HG03175 (cell line): ENCODE measurements around the gene USP5.
"Not testable (repeated sequence)": the region's sequence is repeated elsewhere in the genome, so short reads cannot be mapped to it uniquely, and the experiment has no call there.

ENCODE experiments used
- ATAC-seq: cut with Tn5 transposase; IDR thresholded peaks from one replicate; pipeline ENCODE4 v1.9.1; 2021; ENCODE audit warnings: mild to moderate bottlenecking, moderate library complexity; ENCODE audit not compliant: unreplicated experiment

USP5 gene

DNA sequence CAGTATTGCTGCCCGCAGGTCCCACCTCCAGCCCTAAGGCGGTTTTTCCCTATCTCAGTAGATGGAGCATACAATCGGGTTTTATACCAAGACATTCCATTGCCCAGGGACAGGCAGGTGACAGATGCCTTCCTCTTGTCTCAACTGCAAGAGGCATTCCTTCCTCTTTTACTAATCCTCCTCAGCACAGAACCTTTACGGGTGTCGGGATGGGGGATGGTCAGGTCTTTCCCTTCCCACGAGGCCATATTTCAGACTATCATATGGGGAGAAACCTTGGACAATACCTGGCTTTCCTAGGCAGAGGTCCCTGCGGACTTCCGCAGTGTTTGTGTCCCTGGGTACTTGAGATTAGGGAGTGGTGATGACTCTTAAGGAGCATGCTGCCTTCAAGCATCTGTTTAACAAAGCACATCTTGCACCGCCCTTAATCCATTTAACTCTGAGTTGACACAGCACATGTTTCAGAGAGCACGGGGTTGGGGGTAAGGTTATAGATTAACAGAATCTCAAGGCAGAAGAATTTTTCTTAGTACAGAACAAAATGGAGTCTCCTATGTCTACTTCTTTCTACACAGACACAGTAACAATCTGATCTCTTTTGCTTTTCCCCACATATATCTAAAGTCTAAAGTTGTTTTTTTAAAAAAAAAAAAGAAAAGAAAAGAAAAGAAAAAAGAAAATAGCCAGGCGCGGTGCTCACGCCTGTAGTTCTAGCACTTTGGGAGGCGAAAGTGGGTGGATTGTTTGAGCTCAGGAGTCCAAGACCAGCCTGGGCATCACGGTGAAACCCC, 34.5 kb downstream of the USP5 start:
- not testable (repeated sequence) for ATAC-seq

- ATAC-seq: no peak
Measured at GRCh38 chr12:6887460-6887859, 35.5 kb downstream of the USP5 start.

DNA sequence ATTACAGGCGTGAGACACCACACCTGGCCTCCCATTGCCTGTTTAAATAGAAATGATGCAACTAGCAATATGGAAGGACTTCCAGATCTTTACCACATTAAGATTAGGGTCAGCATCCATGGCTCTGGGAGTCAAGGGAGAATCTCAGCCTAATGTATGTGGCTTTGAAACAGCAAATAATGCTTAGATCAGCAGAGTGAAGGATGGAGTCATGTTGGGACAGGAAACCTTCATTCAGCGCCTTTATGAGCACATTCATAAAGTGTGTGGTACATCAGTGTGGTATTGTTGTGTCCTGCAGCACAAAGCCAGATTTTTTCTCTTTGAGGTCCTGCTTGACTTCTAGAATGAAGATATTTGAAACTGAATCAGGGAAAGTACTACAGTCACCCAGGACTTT, 36.4 kb downstream of the USP5 start:
- ATAC-seq: no peak

- ATAC-seq: not testable (repeated sequence)
Measured at GRCh38 chr12:6888794-6889193, 36.8 kb downstream of the USP5 start.

GRCh38 chr12:6889775-6890573, 38.0 kb downstream of the USP5 start:
- not testable (repeated sequence) for ATAC-seq

DNA sequence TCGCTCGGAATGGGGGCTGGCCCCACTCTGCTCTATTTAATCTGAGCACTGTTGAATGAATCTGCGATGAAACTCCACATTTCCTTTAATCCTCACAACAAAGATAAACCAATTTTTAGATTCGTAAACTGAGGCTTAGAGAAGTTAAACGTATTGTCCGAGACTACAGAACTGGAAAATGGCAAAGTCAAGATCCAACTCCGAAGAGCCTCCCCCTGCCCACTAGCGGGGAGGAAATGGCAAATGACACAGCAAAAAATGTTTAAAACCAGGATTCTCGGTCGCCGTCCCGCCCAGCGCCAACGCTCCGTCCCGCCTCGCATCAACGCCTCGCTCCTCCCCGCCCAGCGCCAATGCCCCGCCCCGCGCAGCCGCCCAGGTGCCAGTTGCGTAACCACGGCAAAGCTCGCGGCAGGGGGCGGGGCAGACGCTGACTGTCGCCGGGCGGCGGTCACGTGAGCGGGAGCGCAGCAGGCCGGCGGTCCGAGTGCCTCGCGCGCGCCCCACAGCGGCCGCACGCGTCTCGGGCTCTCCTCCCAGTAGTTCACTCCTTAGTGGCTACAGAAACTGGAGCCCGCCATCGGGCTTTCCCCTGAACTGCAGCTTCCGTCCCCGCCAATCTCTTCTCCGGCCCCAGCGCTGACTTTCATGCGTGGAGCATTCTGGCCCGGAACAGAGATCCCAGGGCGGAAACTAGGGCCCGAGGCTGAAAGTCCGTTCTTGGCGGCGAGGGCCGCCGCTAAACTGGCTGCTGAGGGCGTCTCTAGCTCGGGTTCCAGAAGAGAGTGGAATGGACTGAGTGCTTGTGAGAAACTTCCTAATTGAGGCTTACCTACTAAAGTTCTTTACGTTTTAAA, 39.1 kb downstream of the USP5 start:
- peak; percentile 93 for ATAC-seq

DNA sequence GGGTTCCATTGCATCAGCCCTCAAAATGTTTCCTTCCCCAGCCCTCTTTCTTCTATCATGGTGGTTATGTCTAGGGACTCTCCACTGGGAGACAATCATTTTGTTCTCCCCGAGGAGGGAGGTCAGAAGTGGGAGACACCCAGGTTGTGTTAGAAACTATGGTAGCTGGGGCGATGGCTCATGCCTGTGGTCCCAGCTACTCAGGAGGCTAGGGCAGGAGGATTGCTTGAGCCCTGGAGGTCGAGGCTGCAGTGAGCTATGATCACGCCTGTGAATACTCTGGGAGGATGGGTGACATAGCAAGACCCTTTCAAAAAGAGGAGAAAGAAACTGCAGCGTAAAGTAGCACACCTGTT, 39.7 kb downstream of the USP5 start:
- ATAC-seq: peak; percentile 4

- not testable (repeated sequence) for ATAC-seq
Measured at GRCh38 chr12:6892683-6893082, 40.7 kb downstream of the USP5 start.

GRCh38 chr12:6894321-6894720, 42.4 kb downstream of the USP5 start:
- ATAC-seq: no peak

DNA sequence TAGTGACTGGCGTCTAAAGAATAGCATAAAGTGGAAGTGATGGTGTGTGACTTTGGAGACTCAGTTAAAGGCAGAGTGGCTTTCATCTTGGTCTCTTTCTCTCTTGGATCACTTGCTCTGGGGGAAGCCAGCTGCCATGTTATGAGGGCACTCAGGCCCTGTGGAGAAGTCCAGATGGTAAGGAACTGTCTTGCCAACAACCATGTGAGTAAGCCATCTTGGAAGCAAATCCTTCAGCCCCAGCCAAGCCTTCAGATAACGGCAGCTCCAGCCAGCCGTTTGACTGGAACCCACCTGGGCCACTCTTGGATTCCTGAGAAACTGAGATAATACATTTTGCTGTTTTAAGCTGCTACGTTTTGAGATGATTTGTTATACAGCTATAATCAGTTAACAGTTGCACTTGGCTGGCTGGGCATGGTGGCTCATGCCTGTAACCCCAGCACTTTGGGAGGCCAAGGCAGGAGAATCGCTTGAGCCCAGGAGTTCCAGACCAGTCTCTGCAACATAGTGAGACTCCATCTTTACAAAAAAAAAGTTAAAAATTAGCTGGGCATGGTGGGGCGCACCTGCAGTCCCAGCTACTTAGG, 45.0 kb downstream of the USP5 start:
- ATAC-seq: no peak

DNA sequence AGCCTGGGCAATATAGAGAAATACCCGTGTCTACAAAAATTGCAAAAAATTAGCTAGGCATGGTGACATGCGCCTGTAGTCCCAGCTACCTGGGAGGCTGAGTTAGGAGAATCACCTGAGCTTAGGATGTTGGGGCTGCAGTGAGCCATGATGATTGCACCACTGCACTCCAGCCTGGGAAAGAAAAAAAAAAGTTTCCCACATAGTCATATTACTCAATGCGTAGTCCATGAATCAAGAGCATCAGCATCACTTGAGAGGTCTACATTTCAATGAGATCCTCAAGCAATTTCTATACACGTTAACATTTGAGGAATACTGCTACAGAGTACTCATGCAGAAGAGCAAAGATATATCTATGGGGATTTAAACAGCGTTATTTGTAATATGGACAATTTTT, 47.5 kb downstream of the USP5 start:
- no peak for ATAC-seq

GRCh38 chr12:6899837-6900519, 48.0 kb downstream of the USP5 start:
- no peak for ATAC-seq

DNA sequence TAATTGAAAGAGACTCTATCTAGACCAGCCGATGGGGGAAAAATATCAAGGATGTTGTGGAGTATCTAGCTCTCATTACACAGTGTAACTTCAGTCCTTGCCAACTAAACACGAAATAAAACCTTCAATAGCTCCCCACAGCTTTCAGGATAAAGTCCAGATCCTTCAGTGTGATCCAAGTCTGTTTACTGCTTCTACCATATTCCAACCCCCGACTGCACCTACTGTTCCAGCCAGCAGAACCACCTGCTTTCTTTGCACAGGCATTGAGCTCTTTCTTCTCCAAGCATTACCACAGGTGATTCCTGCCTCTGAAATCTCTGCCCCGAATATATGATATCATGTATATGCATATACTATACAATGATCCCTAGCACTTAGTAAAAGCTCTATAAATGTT, 50.5 kb downstream of the USP5 start:
- ATAC-seq: no peak

- ATAC-seq: no peak
Measured at GRCh38 chr12:6903722-6904121, 51.8 kb downstream of the USP5 start.

GRCh38 chr12:6904280-6905276, 52.6 kb downstream of the USP5 start, which contains the start of gene LRRC23:
Gene LRRC23, plus strand, starts transcription at chr12:6904822. Its CDS starts 812 bp downstream, at chr12:6905634.
- ATAC-seq: peak; percentile 94

- ATAC-seq: no peak
Measured at GRCh38 chr12:6905414-6906040, 53.6 kb downstream of the USP5 start.

DNA sequence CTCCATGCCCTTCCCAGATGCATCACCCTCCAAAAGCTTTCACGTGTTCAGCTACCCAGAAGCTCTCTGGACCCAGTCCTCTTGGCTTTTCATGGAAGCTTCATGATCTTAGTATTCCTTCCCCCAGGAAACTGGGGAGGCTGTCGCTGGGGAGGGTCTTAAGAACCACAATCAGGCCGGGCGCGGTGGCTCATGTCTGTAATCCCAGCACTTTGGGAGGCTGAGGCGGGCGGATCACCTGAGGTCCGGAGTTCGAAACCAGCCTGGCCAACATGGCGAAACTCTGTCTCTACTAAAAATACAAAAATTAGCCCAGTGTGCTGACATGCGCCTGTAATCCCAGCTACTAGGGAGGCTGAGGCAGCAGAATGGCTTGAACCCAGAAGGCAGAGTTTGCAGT, 56.2 kb downstream of the USP5 start:
- ATAC-seq: not testable (repeated sequence)

- ATAC-seq: no peak
Measured at GRCh38 chr12:6909421-6910145, 57.6 kb downstream of the USP5 start.
